GM18505 (cell line): ENCODE measurements around the gene CYP4Z1.
"Not testable (repeated sequence)": the region's sequence is repeated elsewhere in the genome, so short reads cannot be mapped to it uniquely, and the experiment has no call there.

Experiments
- ATAC-seq: cut with Tn5 transposase; IDR thresholded peaks from one replicate; pipeline ENCODE4 v1.9.1; 2021; ENCODE audit not compliant: unreplicated experiment
- POLR2A ChIP-seq: IDR thresholded peaks from 4 replicates; pipeline ENCODE4 v1.6.1; 2011; ENCODE audit warnings: borderline replicate concordance; ENCODE audit not compliant: insufficient read depth, insufficient read length; ENCODE audit errors: extremely low read depth

Gene CYP4Z1

GRCh38 chr1:47147047-47147785 is 80.2 kb downstream of the CYP4Z1 start:
- TF ChIP-seq POLR2A = no peak
- no peak for ATAC-seq

GRCh38 chr1:47149162-47149561 is 82.1 kb downstream of the CYP4Z1 start:
- not testable (repeated sequence) for ATAC-seq

GRCh38 chr1:47156457-47156856 is 89.4 kb downstream of the CYP4Z1 start:
- ATAC-seq = not testable (repeated sequence)

- ATAC-seq = not testable (repeated sequence)
Measured at GRCh38 chr1:47157957-47158356, 90.9 kb downstream of the CYP4Z1 start.

- TF ChIP-seq POLR2A = no peak
- ATAC-seq = no peak
Measured at GRCh38 chr1:47160716-47161115, 93.7 kb downstream of the CYP4Z1 start.

DNA sequence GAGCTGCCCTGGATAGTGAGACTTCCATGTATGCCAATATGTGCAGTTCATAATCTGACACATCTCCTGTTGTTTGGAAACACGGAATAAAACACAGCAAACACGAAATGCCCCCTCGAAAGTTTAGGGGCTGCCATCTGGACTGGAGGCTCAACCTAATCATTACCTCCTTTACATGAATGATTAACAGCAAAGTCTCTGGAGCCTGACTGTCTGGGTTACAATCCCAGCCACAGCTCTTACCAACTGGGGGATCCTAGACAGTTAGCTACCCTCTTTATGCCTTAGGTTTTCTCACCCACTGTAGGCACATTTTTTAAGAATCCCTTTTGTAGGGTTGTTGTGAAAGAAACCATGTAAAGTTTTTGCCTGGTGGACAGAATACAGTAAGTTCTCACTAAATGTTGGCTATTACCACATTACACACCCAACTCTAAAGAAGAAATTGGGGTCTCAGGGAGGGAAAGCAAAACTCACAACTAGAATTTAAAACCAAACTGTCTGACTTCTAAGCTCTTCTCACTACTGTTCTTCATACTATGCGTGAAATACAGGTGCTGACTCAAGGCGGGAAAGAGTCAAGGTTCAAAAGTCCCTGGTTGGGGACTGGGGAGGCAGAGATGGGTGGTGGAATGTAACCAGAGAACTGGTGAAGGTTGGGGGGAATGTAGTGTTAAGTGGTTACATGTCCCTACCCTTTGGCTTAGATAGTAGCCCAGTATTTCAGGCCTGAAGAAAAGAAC is 94.4 kb downstream of the CYP4Z1 start:
- no peak for ATAC-seq
- no peak for TF ChIP-seq POLR2A

- ATAC-seq = no peak
- no peak for TF ChIP-seq POLR2A
Measured at GRCh38 chr1:47164552-47164951, 97.5 kb downstream of the CYP4Z1 start.
